Endothelial cell of umbilical vein (primary cell): ENCODE data around the gene CYP26C1. TPM values are rescaled to one million over a fixed set of nuclear protein-coding genes. Genes with fewer than 3 reads are reported as not detected.

Experiments
- BruUV-seq: library from RNA; stranded (reverse); fragments of 400-500 nt; replicated peaks from 2 replicates; lab custom pipeline; 2021; lab: Mats Ljungman, UMichigan
- CTCF ChIA-PET: fragments of 300-600, 350-600 bp; sonication (Branson Sonifier 250); formaldehyde crosslinking; loops from one replicate; lab custom pipeline; 2021; ENCODE audit warnings: antibody characterized with exemption, inconsistent platforms; lab: Charles Lee
- POLR2A ChIA-PET: fragments of 300-600, 350-600 bp; sonication (Branson Sonifier 250); formaldehyde crosslinking; loops from one replicate; lab custom pipeline; 2021; ENCODE audit warnings: antibody characterized with exemption, inconsistent platforms; lab: Charles Lee
- DNase-seq: peaks from one replicate; pipeline ENCODE4 v3.0.0-alpha.2; 2011; ENCODE audit warnings: low read depth, low spot score
- FAIRE-seq: peaks from 2 replicates; lab custom pipeline; 2011; peaks lifted over from hg19 to GRCh38; lab: Jason Lieb, UNC
- H2AFZ ChIP-seq: 2 replicates; pipeline ENCODE4 v1.6.0; 2012; ENCODE audit warnings: low read depth, low read length, control low read depth, inconsistent platforms
- H3K27ac ChIP-seq: 2 replicates; pipeline ENCODE4 v1.5.1; 2011; ENCODE audit warnings: low read depth, mild to moderate bottlenecking, control low read depth, low read length, moderate library complexity; ENCODE audit not compliant: insufficient read depth
- H3K27me3 ChIP-seq, 2 experiments: 2 replicates each; pipeline versions ENCODE4 v1.6.0 to v1.6.1; 2011; ENCODE audit warnings: low read length in 2 of 2, mixed read lengths in 1 of 2; ENCODE audit not compliant: control insufficient read depth in 2 of 2, insufficient read depth in 2 of 2
- H3K36me3 ChIP-seq, 2 experiments: 2 replicates in 1 of 2; 3 replicates in 1 of 2; pipeline ENCODE4 v1.5.1; 2011; ENCODE audit warnings: low read length in 2 of 2, mild to moderate bottlenecking in 1 of 2, moderate library complexity in 1 of 2; ENCODE audit not compliant: control insufficient read depth in 2 of 2, insufficient read depth in 2 of 2; ENCODE audit errors: extremely low read depth in 1 of 2
- H3K4me1 ChIP-seq: 3 replicates; pipeline ENCODE4 v1.5.1; 2011; ENCODE audit warnings: mild to moderate bottlenecking, low read length; ENCODE audit not compliant: control insufficient read depth, insufficient read depth; ENCODE audit errors: extremely low read depth
- H3K4me2 ChIP-seq: 2 replicates; pipeline ENCODE4 v1.6.1; 2011; ENCODE audit warnings: low read length, control low read depth, mixed read lengths; ENCODE audit not compliant: insufficient read depth
- H3K4me3 ChIP-seq, 3 experiments: fragments of 200-600 bp in 1 of 3; sonication (generic), shearing (Covaris generic) in 1 of 3; replicated peaks in 1 of 3; 2 replicates each; pipeline ENCODE4 v1.5.1; 2011 to 2016; ENCODE audit warnings: control low read depth in 3 of 3, low read length in 3 of 3, mild to moderate bottlenecking in 2 of 3, inconsistent platforms in 1 of 3, low read depth in 1 of 3, moderate library complexity in 1 of 3; ENCODE audit not compliant: insufficient read depth in 1 of 3
- H3K79me2 ChIP-seq: 2 replicates; pipeline ENCODE4 v1.6.0; 2012; ENCODE audit warnings: low read length, inconsistent platforms; ENCODE audit not compliant: control insufficient read depth, insufficient read depth
- H3K9ac ChIP-seq: replicated peaks from 2 replicates; pipeline ENCODE3; 2011; ENCODE audit warnings: low read length, control low read depth; ENCODE audit not compliant: insufficient read depth; ENCODE audit errors: extremely low read depth
- H3K9me1 ChIP-seq: replicated peaks from 3 replicates; pipeline ENCODE4 v1.6.0; 2011; ENCODE audit warnings: mild to moderate bottlenecking, low read length; ENCODE audit not compliant: control insufficient read depth, insufficient read depth; ENCODE audit errors: extremely low read depth
- H3K9me3 ChIP-seq: replicated peaks from 2 replicates; pipeline ENCODE4 v1.5.1; 2012; ENCODE audit warnings: low read length, inconsistent platforms; ENCODE audit not compliant: control insufficient read depth, insufficient read depth
- H4K20me1 ChIP-seq: replicated peaks from 2 replicates; pipeline ENCODE3; 2011; ENCODE audit warnings: mild to moderate bottlenecking, low read length; ENCODE audit not compliant: control insufficient read depth, insufficient read depth; ENCODE audit errors: extremely low read depth
- EZH2 ChIP-seq: IDR thresholded peaks from 2 replicates; pipeline ENCODE4 v1.6.1; 2012; ENCODE audit warnings: borderline replicate concordance, low read depth, mild to moderate bottlenecking, moderate library complexity, low read length, inconsistent platforms; ENCODE audit not compliant: severe bottlenecking
- FOS ChIP-seq: IDR thresholded peaks from 2 replicates; pipeline ENCODE4 v1.6.1; 2011; ENCODE audit warnings: mild to moderate bottlenecking, low read length, moderate library complexity, borderline replicate concordance; ENCODE audit not compliant: insufficient read depth
- GATA2 ChIP-seq: IDR thresholded peaks from 2 replicates; pipeline ENCODE4 v1.7.0; 2011; ENCODE audit warnings: low read depth, mild to moderate bottlenecking, moderate library complexity, mixed read lengths, low read length; ENCODE audit not compliant: insufficient read length, insufficient read depth
- JUN ChIP-seq: IDR thresholded peaks from 2 replicates; pipeline ENCODE4 v1.6.1; 2011; ENCODE audit warnings: borderline replicate concordance, low read depth; ENCODE audit not compliant: insufficient read length, insufficient read depth
- MAX ChIP-seq: IDR thresholded peaks from 2 replicates; pipeline ENCODE4 v1.6.1; 2011; ENCODE audit not compliant: insufficient read depth, insufficient read length
- MYC ChIP-seq: IDR thresholded peaks from one replicate; pipeline ENCODE4 v1.6.1; 2011; ENCODE audit warnings: mild to moderate bottlenecking, low read depth, low read length
- POLR2A ChIP-seq: IDR thresholded peaks from 2 replicates; pipeline ENCODE4 v1.6.1; 2012; ENCODE audit warnings: low read depth, mild to moderate bottlenecking, control low read depth, low read length
- POLR2AphosphoS5 ChIP-seq: IDR thresholded peaks from 2 replicates; pipeline ENCODE4 v1.6.1; 2012; ENCODE audit warnings: low read depth, mild to moderate bottlenecking, control low read depth, low read length, moderate library complexity; ENCODE audit not compliant: insufficient read depth
- dilution Hi-C: fragments of 300-500 bp; cut with MboI; formaldehyde crosslinking; loops from one replicate; pipeline ENCODE4 v1.15.0; 2019; ENCODE audit warnings: low sequenced_read_pairs; ENCODE audit not compliant: extremely low pct_ligation_motif_present
- intact Hi-C: fragments of 100-400 bp; cut with micrococcal nuclease; formaldehyde crosslinking; loops from one replicate; pipeline ENCODE4 v1.10.0; 2022
- polyA plus RNA-seq, 4 experiments: library from polyadenylated mRNA; depleted of rRNA in 3 of 4; stranded (reverse) in 3 of 4; unstranded in 1 of 4; fragments of >200 nt; gene quantifications; 2 replicates each; pipeline versions ENCODE4 v1.2.1 to v1.2.3, GENCODE V29; 2011 to 2012; ENCODE audit warnings: missing spikeins in 1 of 4
- total RNA-seq: library from RNA; stranded (reverse); gene quantifications from 2 replicates; pipeline ENCODE4 v1.2.3, GENCODE V29; 2021
- TF ChIP-seq, protein P1 (sequence below), 2 donors: IDR thresholded peaks; 1 replicate in 1 of 2; 2 replicates in 1 of 2; pipeline ENCODE4 v1.5.1; 2011; ENCODE audit warnings: low read length in 2 of 2, mild to moderate bottlenecking in 2 of 2, moderate library complexity in 2 of 2, control low read depth in 1 of 2, inconsistent platforms in 1 of 2, low read depth in 1 of 2; ENCODE audit not compliant: insufficient read depth in 1 of 2; ENCODE audit errors: extremely low read depth in 1 of 2

The CYP26C1 gene
- total and polyA plus RNA-seq, 2 donors (not counting 3 experiments of a cell fraction or from before 2014, with no cell fraction given), result 0.12 to 3.0 TPM

- BruUV-seq, result no TSS peak
- intact Hi-C loops, result no loop called here
- ChIA-PET POLR2A (no interaction called here), CTCF (no interaction called here)
- no peak overlapping the region for H3K27ac ChIP-seq
- H3K9ac ChIP-seq, result no peak overlapping the region
- H3K36me3 ChIP-seq, result no peaks in the 10 kb centered on the region
- DNase-seq, result no peak
- FAIRE-seq, result no peak
- no peaks in the 10 kb centered on the region for H3K9me3 ChIP-seq
- peaks cover 5 to 6% of the 10 kb centered on the region in 2 experiments for H3K27me3 ChIP-seq
- H3K4me3 ChIP-seq, result no peak overlapping the region
- H3K79me2 ChIP-seq, result no peaks in the 10 kb centered on the region
- H2AFZ ChIP-seq, result no peak overlapping the region
- no peaks in the 10 kb centered on the region for H3K4me1 ChIP-seq
- H4K20me1 ChIP-seq, result no peaks in the 10 kb centered on the region
- TF ChIP-seq GATA2, result no peak
- no peak for TF ChIP-seq POLR2A
- TF ChIP-seq, protein P1, sequence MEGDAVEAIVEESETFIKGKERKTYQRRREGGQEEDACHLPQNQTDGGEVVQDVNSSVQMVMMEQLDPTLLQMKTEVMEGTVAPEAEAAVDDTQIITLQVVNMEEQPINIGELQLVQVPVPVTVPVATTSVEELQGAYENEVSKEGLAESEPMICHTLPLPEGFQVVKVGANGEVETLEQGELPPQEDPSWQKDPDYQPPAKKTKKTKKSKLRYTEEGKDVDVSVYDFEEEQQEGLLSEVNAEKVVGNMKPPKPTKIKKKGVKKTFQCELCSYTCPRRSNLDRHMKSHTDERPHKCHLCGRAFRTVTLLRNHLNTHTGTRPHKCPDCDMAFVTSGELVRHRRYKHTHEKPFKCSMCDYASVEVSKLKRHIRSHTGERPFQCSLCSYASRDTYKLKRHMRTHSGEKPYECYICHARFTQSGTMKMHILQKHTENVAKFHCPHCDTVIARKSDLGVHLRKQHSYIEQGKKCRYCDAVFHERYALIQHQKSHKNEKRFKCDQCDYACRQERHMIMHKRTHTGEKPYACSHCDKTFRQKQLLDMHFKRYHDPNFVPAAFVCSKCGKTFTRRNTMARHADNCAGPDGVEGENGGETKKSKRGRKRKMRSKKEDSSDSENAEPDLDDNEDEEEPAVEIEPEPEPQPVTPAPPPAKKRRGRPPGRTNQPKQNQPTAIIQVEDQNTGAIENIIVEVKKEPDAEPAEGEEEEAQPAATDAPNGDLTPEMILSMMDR (IDR thresholded peaks at IDR 0.05; ENCODE audit: extremely low read depth in 1 of 2, insufficient read depth in 1 of 2, low read depth in 1 of 2, low read length in 2 of 2), result no peak
- TF ChIP-seq MYC, result no peak
- no peak for TF ChIP-seq MAX
- TF ChIP-seq EZH2, result no peak
- TF ChIP-seq POLR2AphosphoS5, result no peak
- no peak for TF ChIP-seq JUN
- no peak for TF ChIP-seq FOS
- dilution Hi-C loops, result no loop called here
- no peaks in the 10 kb centered on the region for H3K9me1 ChIP-seq
- no peak overlapping the region for H3K4me2 ChIP-seq
Measured at GRCh38 chr10:93085272-93085859, 24.8 kb downstream of the CYP26C1 start.
